Activated T-cell treated with anti-CD3 and anti-CD28 coated beads, Interleukin-2, amount 50 U/mL, for 72 hours (primary cell): Measurements from ENCODE around the gene STOX2. TPM values are rescaled to one million over a fixed set of nuclear protein-coding genes. Genes with fewer than 3 reads are reported as not detected.

Source experiments
- ATAC-seq, 2 donors: fragments of 150-1000 bp; cut with Tn5 transposase; replicated peaks in 1 of 2; 2 replicates each; pipeline ENCODE4 v1.10.0; 2021; ENCODE audit warnings: moderate library complexity in 2 of 2, mild to moderate bottlenecking in 1 of 2
- DNase-seq, 2 donors: peaks; one replicate each; pipeline ENCODE4 v3.0.0; 2021 to 2022; ENCODE audit warnings: mixed read lengths in 1 of 2
- H3K27ac Mint-ChIP-seq: one replicate; pipeline ENCODE4 v1.8.0; 2022; ENCODE audit warnings: mild to moderate bottlenecking, moderate library complexity, mixed read lengths
- H3K27me3 Mint-ChIP-seq: one replicate; pipeline ENCODE4 v1.8.0; 2022; ENCODE audit warnings: low read depth, mixed read lengths
- H3K36me3 Mint-ChIP-seq, 2 donors: one replicate each; pipeline ENCODE4 v1.8.0; 2022; ENCODE audit warnings: mixed read lengths in 2 of 2, mild to moderate bottlenecking in 1 of 2; ENCODE audit not compliant: insufficient read depth in 2 of 2
- H3K4me1 Mint-ChIP-seq: one replicate; pipeline ENCODE4 v1.8.0; 2022; ENCODE audit warnings: low read depth, mixed read lengths
- H3K4me3 Mint-ChIP-seq, 2 donors: one replicate each; pipeline ENCODE4 v1.8.0; 2022; ENCODE audit warnings: mild to moderate bottlenecking in 2 of 2, mixed read lengths in 2 of 2, moderate library complexity in 2 of 2
- H3K9me3 Mint-ChIP-seq, 2 donors: one replicate each; pipeline ENCODE4 v1.8.0; 2022; ENCODE audit warnings: mixed read lengths in 2 of 2
- total RNA-seq, 2 donors: library from RNA; stranded (reverse); gene quantifications; one replicate each; pipeline ENCODE4 v1.2.3, GENCODE V29; 2022

STOX2 gene
- total RNA-seq, 2 donors from 2014 or later: 0.19 TPM; not detected in 1

DNA sequence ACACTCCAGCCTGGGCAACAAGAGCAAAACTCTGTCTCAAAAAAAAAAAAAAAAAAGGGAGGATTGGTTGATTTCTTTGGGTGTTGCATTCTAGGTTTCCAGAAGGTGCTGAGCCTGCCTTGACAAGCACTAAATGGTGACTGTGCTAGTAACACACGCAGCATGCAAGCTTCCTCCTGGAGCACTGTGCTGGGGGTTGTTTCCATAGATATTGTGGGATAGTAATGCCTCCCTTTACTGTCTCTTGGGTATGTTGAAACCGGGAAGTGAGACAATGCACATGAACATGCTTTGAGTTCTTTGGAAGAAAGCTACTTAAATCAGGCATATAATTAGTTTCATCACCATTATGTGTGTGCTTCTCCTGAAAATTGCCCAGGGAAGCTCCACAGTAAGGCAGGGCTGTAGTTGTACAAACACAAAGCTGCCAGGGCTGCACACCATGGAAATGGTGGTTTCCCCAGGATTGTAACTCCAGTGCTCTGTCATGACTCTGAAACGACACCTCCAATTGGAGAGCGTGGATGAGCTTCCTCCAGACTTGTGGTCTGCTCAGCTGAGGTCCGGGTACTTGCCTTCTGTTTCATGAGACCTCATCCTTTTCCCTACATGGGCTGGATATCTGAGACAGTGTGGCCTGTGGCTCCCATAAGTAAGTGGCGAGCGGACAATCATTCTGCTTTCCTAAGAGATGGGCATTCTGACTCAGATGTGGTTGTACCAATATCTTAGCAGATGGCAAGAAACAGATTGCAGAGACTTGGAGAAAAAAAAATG, 31.5 kb upstream of the STOX2 start:
- H3K27me3 Mint-ChIP-seq: no peaks in the 10 kb centered on the region
- no peaks in the 10 kb centered on the region for H3K4me1 Mint-ChIP-seq
- no peak overlapping the region for H3K4me3 Mint-ChIP-seq
- no peak overlapping the region for H3K27ac Mint-ChIP-seq
- DNase-seq (no peak), ATAC-seq (no peak)
- no peaks in the 10 kb centered on the region for H3K9me3 Mint-ChIP-seq
- H3K36me3 Mint-ChIP-seq: no peaks in the 10 kb centered on the region

DNA sequence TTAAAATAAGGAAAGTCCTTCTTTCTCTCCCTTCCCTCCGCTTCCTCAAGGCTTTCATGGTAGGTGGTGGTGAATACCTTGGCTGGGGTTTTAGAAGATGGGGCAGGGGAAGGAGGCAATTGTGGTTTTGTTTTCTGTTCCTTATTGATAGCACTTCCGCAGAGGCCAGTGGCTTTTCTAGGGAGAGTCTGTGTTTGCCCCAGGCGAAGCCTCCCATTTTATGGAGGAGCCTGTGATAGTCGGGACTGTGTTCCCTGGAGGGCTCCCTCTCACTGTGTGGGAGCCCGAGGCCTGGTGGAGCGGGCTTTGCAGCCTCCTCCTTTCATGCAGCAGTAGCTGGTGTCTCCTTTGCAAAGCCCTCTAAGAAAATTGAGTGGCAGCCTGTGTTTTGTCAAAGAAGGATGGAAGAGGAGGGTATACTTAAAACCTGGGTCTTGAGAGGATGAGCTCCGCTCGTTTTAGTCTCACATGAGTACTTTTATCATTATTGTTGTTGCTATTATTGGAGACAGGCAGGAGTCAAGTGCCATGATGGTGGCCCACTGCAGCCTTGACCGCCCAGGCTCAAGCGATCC, 29.8 kb upstream of the STOX2 start:
- Mint-ChIP-seq H3K27me3 (no peaks in the 10 kb centered on the region), H3K4me1 (no peaks in the 10 kb centered on the region), H3K4me3 (no peak overlapping the region), H3K27ac (no peak overlapping the region), H3K36me3 (no peaks in the 10 kb centered on the region), H3K9me3 (no peaks in the 10 kb centered on the region)
- DNase-seq (no peak), ATAC-seq (no peak)

DNA sequence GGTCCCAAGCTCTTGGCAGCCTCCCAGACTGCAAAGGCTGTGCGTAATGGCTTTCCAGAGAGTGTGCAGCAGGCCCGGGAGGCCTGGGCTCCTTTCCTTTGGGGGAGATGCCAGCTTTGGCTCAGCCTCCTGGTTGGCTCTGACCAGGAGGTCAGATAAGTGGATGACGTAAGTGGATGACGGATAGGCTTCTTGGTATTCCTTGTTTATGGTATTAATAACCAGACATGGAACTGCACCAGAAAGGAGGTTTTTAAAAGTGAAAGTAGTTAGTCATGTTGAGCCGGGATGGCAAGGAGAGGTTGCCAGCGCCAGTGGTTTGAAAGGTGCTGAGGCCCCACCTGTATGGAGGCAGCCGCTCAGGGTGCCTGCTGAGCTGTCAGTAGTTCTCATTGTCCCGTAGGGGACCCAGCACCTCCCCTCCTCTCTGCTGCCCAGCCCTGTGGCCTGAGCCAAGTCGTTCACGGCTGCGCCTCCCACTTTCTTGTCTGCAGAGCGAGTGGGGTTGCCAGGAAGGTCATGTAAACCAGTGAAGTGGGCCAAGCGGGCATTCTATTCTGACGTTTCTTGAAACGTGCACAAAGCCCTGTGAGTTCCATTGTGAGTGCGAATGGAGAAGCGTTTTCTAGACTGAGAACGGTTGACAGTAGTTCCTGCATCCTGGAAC, 28.7 kb upstream of the STOX2 start:
- Mint-ChIP-seq H3K27ac (no peak overlapping the region), H3K36me3 (no peaks in the 10 kb centered on the region), H3K9me3 (no peaks in the 10 kb centered on the region), H3K4me3 (no peak overlapping the region), H3K27me3 (no peaks in the 10 kb centered on the region), H3K4me1 (no peaks in the 10 kb centered on the region)
- no peak for ATAC-seq
- DNase-seq: no peak

DNA sequence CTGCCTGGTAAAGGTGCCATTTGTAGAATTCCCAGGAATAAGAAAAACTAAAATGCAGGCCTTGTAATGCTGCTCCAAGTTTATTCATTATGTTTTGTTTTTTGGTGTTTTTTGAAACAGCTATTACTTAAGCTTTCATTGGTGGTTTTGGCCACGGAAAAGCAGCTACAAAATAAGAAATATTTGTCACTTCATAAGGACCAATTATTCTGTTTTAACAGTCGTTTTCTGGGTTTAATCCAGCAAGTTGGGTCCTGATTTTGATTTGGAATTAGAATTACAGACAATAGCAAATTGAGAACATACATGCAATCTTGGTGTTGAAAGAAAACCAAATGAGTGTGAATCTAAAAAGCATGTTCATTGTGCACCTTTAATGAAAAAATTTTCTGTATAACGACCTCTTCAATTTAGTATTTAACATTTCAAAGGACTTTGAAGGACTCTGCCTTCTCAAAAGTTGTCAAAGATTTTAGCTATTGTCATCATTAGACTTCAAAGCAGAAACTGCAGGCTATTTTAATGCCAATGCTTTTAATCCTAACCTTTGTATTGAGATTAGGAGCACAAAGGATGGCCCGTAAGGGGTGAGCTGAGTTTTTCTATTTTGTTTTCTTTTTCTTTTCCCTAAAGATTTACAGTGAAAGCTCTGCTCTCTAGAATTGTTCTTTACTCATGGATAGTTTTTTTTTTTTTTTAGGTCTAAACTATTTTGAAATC, 26.7 kb upstream of the STOX2 start:
- Mint-ChIP-seq H3K4me1 (no peaks in the 10 kb centered on the region), H3K27ac (no peak overlapping the region), H3K4me3 (no peak overlapping the region), H3K36me3 (no peaks in the 10 kb centered on the region), H3K27me3 (no peaks in the 10 kb centered on the region), H3K9me3 (no peaks in the 10 kb centered on the region)
- no peak for DNase-seq
- ATAC-seq: no peak

DNA sequence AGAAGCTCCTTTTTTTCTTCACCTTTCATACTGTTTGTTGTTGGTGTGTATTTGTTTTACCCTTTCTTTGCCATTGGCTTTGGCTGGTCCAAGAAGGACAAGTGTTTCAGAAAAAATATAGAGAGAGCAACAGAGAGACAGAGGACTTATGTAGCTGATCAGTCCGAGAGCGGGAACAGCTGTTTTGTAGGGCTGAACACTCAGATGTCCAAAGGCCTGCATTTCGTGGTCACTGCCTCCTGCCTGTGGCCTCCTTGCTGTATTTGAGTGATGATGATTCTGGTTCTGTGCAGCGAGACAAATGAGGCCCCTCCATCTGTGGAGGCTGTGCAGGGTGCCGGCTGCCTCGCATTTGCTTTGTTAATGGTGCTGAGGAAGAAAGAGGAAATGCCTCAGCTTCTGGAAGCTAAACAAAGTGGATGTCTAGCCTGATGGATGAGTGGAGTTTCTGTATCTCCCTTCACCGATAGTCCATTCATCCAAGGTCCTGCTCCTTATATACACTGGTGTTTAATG, 19.8 kb upstream of the STOX2 start:
- Mint-ChIP-seq H3K27ac (no peak overlapping the region), H3K4me3 (no peak overlapping the region), H3K4me1 (no peaks in the 10 kb centered on the region), H3K36me3 (no peaks in the 10 kb centered on the region), H3K9me3 (no peaks in the 10 kb centered on the region), H3K27me3 (no peaks in the 10 kb centered on the region)
- DNase-seq: no peak
- no peak for ATAC-seq

DNA sequence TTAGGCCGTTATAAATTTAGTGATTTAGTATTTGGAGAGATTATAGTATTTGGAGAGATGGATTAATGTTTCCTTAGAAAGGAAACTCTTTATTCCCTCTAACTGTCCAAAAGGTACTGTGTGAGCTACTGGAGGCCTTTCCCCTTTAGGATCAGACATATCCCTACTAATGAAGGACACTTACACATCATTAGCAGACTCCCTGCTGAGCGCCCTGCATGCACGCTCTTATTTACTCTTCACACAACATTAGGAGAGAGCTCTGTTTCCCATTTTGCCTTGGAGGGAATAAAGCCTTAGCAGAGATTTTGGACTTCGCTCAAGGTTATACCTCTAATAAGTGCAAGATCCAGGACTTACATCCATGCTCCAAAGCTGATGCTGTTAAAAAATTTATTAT, 17.8 kb upstream of the STOX2 start:
- Mint-ChIP-seq H3K4me1 (no peaks in the 10 kb centered on the region), H3K9me3 (no peaks in the 10 kb centered on the region), H3K36me3 (no peaks in the 10 kb centered on the region), H3K27ac (no peak overlapping the region), H3K27me3 (no peaks in the 10 kb centered on the region), H3K4me3 (no peak overlapping the region)
- ATAC-seq (no peak), DNase-seq (no peak)

DNA sequence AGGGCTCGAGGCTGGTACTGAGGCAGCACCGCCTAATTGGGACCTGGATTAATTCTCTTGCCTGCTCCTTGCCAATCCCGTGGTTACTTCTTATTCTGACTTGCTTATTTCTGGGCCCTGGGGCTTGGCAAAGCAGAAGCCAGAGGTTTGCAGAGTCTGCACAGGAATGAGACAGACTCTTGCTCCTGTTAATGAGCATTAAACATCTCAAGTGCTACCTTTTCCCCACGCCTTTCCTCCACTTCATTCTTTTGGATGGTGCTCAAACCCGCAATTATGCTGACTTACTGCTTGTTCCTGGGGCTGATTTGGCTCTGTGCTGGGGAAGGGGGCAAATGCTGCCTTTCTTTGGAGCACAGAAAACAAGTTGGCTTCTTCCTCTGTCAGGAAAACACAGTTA, 16.5 kb upstream of the STOX2 start:
- Mint-ChIP-seq H3K27ac (no peak overlapping the region), H3K4me3 (no peak overlapping the region), H3K9me3 (no peaks in the 10 kb centered on the region)

DNA sequence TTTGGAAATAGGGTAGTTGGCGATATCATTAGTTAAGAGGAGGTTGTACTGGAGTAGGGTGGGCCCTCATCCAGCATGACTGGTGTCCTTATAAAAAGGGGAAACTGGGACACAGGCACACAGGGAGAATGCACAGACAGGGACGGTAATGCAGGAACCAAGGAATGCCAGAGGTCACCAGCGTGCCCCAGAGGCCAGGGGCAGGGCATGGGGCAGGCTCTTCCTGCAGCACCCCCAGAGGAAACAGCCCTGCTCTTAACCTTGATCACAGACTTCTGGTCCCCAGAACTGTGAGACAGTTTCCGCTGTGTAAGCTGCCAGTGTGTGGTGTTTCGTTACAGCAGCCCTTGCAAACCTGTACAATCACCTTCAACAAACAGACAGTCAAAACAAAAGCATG, 15.9 kb upstream of the STOX2 start:
- ATAC-seq (no peak), DNase-seq (no peak)
- H3K4me3 Mint-ChIP-seq: no peak overlapping the region
- H3K9me3 Mint-ChIP-seq: no peaks in the 10 kb centered on the region
- no peaks in the 10 kb centered on the region for H3K27me3 Mint-ChIP-seq
- H3K27ac Mint-ChIP-seq: no peak overlapping the region
- no peaks in the 10 kb centered on the region for H3K4me1 Mint-ChIP-seq
- H3K36me3 Mint-ChIP-seq: no peaks in the 10 kb centered on the region

More for the DNA sequence above, 16.5 kb upstream of the STOX2 start:
- no peak for DNase-seq
- Mint-ChIP-seq H3K36me3 (no peaks in the 10 kb centered on the region), H3K4me1 (no peaks in the 10 kb centered on the region), H3K27me3 (no peaks in the 10 kb centered on the region)
- ATAC-seq: no peak

DNA sequence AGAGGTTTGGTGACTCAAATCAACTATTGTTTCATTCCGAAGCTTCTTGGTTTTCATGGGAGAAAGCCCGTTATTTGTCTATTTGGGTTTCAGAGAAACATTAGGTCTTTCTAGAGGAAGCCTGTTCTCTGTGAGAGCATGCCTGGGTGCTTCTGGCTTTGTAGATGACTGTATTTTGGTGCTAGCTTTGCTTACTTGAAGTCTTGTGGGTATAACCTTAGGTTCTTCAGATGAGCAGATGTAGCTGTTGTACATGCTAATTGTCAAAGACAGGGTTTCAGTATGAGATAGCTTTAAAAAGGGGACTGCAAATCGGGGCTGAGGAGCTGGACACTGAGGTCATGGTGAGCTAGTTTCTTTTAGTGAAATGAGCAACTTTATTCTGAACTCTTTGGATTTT, 7.9 kb upstream of the STOX2 start:
- ATAC-seq: no peak
- no peak for DNase-seq
- H3K36me3 Mint-ChIP-seq: no peaks in the 10 kb centered on the region
- H3K9me3 Mint-ChIP-seq: peaks cover 0 to 4% of the 10 kb centered on the region in 2 donors
- peaks cover 14% of the 10 kb centered on the region for H3K27me3 Mint-ChIP-seq
- no peaks in the 10 kb centered on the region for H3K4me1 Mint-ChIP-seq
- H3K4me3 Mint-ChIP-seq: no peak overlapping the region
- H3K27ac Mint-ChIP-seq: no peak overlapping the region

DNA sequence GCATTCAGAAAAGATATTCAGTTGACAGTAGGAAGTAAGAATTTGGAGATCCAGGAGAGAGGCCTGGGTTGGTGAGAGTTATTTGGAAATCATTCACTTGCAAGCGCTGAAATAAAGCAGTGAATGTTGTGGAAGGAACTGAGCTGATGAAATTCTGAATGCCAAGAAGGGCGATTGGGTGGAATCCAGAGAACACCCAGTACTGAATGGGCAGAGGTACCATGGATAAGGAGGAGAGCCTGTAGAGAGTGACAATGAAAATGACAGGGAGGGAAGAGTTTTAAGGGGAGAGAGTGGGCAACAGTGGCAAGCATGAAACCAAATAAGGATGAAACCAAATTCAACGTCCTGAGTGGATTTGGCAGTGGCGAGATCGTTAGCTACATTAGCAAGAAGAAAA, 6.7 kb upstream of the STOX2 start:
- no peak for ATAC-seq
- H3K9me3 Mint-ChIP-seq: peaks cover 0 to 4% of the 10 kb centered on the region in 2 donors

DNA sequence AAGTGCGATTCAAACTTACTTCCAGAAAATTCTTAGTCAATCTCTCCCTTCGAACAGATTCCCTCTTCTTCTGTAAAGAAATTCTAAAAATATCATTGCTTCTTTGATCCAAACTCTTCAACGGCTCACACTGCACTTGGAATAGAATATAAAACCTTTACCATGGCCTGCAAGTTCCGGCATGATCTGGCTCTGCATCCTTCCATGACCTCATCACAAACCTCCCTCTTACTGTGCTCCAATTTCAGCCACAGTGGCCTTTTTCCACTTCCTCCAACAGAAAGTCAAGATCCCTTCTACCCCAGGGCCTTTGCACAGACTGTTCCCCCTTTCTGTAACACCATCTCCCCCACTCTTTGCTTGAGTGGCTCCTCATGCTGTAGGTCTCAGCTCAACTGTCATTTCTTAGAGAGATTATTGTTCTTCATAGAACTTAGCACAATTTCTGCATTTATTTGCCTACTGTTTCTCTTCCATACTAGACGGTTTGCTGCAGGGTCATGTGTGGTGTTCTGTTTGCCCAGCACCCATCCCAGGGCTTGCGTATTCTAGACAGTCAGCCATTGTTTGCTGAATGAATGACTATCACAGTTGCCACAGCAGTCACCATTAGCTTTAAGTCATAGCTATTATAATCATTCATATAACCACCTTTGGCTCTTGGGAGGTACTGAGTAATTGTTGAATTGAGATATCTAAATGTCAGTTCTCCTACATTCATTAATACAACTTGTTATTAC, 1.9 kb upstream of the STOX2 start:
- peaks cover 0 to 4% of the 10 kb centered on the region in 2 donors for H3K9me3 Mint-ChIP-seq
- H3K27me3 Mint-ChIP-seq: peaks cover 37% of the 10 kb centered on the region
- ATAC-seq: no peak
- no peak overlapping the region for H3K4me3 Mint-ChIP-seq
- H3K27ac Mint-ChIP-seq: no peak overlapping the region
- H3K36me3 Mint-ChIP-seq: no peaks in the 10 kb centered on the region
- H3K4me1 Mint-ChIP-seq: no peaks in the 10 kb centered on the region
- DNase-seq: no peak

More for the DNA sequence above, 6.7 kb upstream of the STOX2 start:
- Mint-ChIP-seq H3K4me1 (no peaks in the 10 kb centered on the region), H3K36me3 (no peaks in the 10 kb centered on the region), H3K4me3 (no peak overlapping the region), H3K27ac (no peak overlapping the region), H3K27me3 (peaks cover 23% of the 10 kb centered on the region)
- DNase-seq: no peak

DNA sequence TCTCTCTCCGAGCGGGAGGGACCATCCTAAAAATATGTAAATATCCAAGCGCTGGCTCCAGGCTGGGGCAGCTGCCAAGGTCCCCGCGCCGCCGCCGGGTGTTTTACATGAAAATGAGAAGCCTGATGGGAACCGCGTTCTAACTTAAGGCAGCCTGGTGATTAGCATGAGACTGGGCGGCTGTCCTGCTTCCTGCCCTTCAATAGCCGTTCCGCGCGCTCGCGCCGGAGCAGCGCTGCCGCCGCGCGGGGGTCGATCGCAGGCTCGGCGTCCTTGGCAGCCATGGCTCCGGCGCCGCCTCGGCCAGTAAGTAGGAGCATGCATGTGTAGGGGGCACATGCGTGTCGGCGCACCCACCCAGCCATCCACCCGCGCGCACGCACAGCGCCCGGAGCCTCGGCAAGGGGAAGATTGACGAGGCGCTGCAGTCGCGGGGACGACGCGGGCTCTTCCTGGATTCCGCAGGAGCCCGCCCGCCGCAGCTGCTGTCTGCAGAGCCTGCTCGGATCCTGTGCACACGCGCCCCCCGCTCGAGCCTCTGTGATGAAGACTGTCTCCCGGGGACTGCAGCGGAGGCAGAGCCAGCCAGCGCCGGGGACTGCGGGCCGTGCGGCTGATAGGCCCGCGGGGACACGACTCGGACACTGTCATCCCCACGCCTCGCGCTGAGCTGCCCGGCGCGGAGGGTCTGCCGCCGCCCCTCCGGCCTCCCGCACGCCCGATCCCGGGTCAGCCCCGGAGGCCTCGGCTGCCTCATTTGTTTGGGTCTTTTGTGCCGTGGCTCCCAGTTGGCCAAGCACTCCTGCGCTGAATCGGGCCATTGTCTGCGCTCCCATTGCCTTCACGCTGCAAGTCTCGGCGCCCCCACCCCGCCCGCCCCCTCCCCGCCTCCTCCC, 734 bp downstream of the STOX2 start:
- Mint-ChIP-seq H3K27me3 (peaks cover 23% of the 10 kb centered on the region), H3K36me3 (no peaks in the 10 kb centered on the region), H3K9me3 (no peaks in the 10 kb centered on the region), H3K4me1 (no peaks in the 10 kb centered on the region), H3K4me3 (peak overlapping the region; percentile 72 to 77), H3K27ac (no peak overlapping the region)
- ATAC-seq: peak; percentile 52 to 57
- peak; percentile 11 to 13 for DNase-seq
